HG03460 (cell line): Measurements from ENCODE around the gene DNMT3B.

Source experiments
- ATAC-seq: cut with Tn5 transposase; IDR thresholded peaks from one replicate; pipeline ENCODE4 v1.9.1; 2021; ENCODE audit not compliant: unreplicated experiment

Gene DNMT3B

DNA sequence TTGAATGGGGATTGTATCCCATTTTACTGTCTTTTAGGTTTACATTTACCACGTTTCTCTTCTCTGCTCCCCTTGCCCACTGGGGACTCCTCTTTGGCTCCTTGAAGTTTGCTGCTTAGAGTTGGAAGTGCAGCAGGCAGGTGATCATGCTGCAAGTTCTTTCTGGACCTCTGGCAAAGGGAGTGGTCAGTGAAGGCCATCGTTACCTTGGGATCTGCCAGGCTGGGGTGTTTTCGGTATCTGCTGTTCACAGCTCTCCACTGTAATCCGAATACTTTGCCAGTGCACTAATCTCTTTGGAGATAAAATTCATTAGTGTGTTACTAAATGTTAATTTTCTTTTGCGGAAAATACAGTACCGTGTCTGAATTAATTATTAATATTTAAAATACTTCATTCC lies 87.4 kb downstream of the DNMT3B start:
- no peak for ATAC-seq

DNA sequence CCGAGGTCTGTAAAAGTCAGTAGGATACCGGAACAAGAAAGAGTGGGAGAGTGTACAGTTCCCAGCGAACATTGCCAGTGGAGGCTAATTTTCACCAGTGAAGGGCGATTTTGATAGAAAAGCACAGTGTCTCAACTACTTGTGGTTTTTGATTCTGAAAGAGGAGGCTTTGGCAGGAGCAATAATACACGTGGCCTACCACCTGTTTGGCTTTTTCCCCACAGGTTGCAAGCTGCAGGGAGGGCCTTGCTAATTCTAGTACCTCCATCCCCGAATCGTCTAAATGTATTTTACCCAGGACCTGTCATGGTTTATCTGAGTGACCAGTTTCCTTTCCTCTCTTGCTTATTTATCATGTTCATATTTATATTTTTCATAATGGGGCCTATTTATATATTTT lies 93.2 kb downstream of the DNMT3B start:
- no peak for ATAC-seq

DNA sequence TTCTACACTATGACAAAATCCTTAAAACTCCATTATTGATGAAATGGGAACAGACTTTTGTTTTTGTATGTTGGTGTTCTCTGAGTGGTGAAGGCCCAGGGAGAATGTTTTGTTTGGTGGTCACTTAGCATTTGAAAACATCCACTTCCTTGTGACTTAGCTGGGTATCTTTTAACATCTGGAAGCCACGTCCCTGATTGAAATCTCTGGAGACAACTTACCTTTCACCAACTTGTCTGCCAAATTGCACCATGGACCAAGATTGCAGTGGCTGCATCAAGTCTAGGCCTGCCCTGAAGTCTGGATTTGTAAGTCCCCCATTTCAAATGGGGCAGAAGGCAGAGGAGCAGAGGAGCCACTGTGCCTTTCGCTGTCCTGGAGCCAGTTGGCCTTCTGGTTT lies 96.0 kb downstream of the DNMT3B start:
- no peak for ATAC-seq
